ENCODE results near the gene CALD1. TPM values are rescaled to one million over a fixed set of nuclear protein-coding genes. Genes with fewer than 3 reads are reported as not detected.

Gene CALD1
- total RNA-seq, 1 donor from 2014 or later = 1,941 TPM

- Mint-ChIP-seq H3K4me1 (ENCODE audit: low read depth) (peaks cover 85% of the 10 kb centered on the region), H3K9me3 (ENCODE audit: low read depth) (no peaks in the 10 kb centered on the region), H3K27ac (ENCODE audit: unreplicated experiment) (peak overlapping the region; percentile 100), H3K27me3 (ENCODE audit: low read depth) (no peaks in the 10 kb centered on the region), H3K36me3 (ENCODE audit: low read depth) (peaks cover 68% of the 10 kb centered on the region), H3K4me3 (ENCODE audit: unreplicated experiment) (no peak overlapping the region)
- TF ChIP-seq, protein P1, sequence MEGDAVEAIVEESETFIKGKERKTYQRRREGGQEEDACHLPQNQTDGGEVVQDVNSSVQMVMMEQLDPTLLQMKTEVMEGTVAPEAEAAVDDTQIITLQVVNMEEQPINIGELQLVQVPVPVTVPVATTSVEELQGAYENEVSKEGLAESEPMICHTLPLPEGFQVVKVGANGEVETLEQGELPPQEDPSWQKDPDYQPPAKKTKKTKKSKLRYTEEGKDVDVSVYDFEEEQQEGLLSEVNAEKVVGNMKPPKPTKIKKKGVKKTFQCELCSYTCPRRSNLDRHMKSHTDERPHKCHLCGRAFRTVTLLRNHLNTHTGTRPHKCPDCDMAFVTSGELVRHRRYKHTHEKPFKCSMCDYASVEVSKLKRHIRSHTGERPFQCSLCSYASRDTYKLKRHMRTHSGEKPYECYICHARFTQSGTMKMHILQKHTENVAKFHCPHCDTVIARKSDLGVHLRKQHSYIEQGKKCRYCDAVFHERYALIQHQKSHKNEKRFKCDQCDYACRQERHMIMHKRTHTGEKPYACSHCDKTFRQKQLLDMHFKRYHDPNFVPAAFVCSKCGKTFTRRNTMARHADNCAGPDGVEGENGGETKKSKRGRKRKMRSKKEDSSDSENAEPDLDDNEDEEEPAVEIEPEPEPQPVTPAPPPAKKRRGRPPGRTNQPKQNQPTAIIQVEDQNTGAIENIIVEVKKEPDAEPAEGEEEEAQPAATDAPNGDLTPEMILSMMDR (IDR thresholded peaks at IDR 0.05) = no peak
- DNase-seq (ENCODE audit: low spot score) = no peak
These were observed 161.3 kb downstream of the CALD1 start for GRCh38 chr7:134940729-134941128.

DNA sequence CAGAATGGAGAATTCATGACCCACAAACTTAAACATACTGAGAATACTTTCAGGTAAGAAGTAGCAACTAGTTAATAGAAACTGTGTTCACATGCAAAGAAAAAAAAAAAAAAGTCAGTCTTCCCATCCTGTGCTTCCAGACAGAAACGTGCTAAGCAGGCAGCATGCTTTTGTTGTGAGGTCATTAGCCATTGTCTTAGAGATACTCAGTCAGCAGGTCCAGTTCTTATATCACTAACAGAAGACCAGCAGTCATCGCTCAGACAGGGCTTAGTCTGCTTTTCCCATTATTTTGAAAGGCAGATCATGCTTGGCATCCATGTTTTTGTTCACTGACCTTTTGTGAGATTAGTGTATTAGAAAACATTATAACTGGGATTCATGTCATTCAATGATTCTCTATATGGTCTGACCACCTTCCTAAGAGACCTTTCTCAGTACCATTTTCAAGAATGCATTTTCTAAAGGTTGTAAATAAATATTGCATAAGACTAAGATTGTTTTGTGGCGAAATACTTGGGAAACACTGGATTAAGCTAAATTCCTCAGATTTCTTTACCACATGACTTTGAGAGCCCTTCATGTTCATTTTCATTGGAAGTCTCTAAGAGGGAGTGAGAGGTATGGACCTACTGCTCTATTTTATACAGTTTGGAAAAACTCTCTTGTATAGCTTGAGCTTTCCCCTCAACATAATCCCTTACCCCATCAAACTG lies 161.9 kb downstream of the CALD1 start:
- no peak for DNase-seq (ENCODE audit: low spot score)
- H3K27me3 Mint-ChIP-seq (ENCODE audit: low read depth) = no peaks in the 10 kb centered on the region
- TF ChIP-seq, protein P1 (IDR thresholded peaks at IDR 0.05) = no peak
- no peak overlapping the region for H3K4me3 Mint-ChIP-seq (ENCODE audit: unreplicated experiment)
- H3K4me1 Mint-ChIP-seq (ENCODE audit: low read depth) = peaks cover 84% of the 10 kb centered on the region
- H3K27ac Mint-ChIP-seq (ENCODE audit: unreplicated experiment) = peak overlapping the region; percentile 100
- peaks cover 70% of the 10 kb centered on the region for H3K36me3 Mint-ChIP-seq (ENCODE audit: low read depth)
- H3K9me3 Mint-ChIP-seq (ENCODE audit: low read depth) = no peaks in the 10 kb centered on the region

DNA sequence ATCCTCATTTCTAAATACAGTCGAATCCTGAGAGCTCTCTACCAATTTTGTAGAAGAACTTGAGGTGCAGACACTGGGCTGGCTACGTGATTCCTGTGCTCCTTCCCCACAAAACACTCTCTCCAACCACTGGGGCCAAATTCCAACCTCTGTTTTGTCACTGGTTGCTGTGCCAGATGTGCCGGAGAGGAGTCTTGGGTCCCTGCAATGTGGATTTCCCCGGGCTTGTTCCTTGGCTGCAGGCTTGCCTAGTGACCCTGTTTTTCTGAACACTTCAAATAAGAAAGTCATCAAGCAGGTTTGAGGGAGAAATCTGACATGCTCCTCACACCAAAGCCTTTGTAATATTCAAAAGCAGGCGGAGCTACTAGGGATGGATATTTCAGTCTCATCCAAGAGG lies 162.5 kb downstream of the CALD1 start:
- Mint-ChIP-seq H3K4me3 (ENCODE audit: unreplicated experiment) (no peak overlapping the region), H3K4me1 (ENCODE audit: low read depth) (peaks cover 82% of the 10 kb centered on the region), H3K36me3 (ENCODE audit: low read depth) (peaks cover 68% of the 10 kb centered on the region), H3K27ac (ENCODE audit: unreplicated experiment) (peak overlapping the region; percentile 100), H3K27me3 (ENCODE audit: low read depth) (no peaks in the 10 kb centered on the region), H3K9me3 (ENCODE audit: low read depth) (no peaks in the 10 kb centered on the region)
- TF ChIP-seq, protein P1 (IDR thresholded peaks at IDR 0.05) = no peak
- no peak for DNase-seq (ENCODE audit: low spot score)

- H3K27ac Mint-ChIP-seq (ENCODE audit: unreplicated experiment) = peak overlapping the region; percentile 49
- H3K4me3 Mint-ChIP-seq (ENCODE audit: unreplicated experiment) = no peak overlapping the region
- no peak for DNase-seq (ENCODE audit: low spot score)
- H3K9me3 Mint-ChIP-seq (ENCODE audit: low read depth) = no peaks in the 10 kb centered on the region
- H3K27me3 Mint-ChIP-seq (ENCODE audit: low read depth) = no peaks in the 10 kb centered on the region
- TF ChIP-seq, protein P1 (IDR thresholded peaks at IDR 0.05) = no peak
- H3K4me1 Mint-ChIP-seq (ENCODE audit: low read depth) = peaks cover 79% of the 10 kb centered on the region
- peaks cover 70% of the 10 kb centered on the region for H3K36me3 Mint-ChIP-seq (ENCODE audit: low read depth)
These were observed 163.4 kb downstream of the CALD1 start for GRCh38 chr7:134942690-134943466.

DNA sequence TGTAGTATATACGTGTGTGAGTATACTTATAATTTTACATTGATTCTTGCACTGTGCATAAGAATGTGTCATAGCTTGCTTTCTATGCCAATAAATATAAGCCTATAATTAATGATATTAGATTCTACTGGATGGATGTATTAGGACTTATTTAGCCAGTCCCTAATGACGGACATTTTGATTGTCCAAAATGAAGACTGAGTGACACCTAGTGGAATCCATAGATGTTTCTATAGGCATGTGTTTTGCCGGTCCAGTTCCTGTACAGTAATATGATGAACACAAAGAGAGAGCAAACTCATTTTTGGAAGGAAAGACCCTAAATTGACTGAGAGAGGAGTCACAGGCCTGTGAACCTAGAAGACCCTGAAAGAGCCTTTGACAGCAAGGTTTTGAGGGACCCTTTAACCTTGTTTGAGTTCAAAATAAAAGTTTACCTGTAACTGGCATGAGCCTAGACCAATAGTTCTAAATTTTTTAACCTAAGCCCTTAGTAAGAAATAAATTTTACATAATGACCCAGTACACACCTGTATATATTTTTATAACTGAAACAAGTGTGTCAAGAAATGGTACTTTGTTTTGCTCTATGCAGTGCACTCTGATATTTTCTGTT lies 164.5 kb downstream of the CALD1 start:
- DNase-seq (ENCODE audit: low spot score) = no peak
- Mint-ChIP-seq H3K27me3 (ENCODE audit: low read depth) (no peaks in the 10 kb centered on the region), H3K36me3 (ENCODE audit: low read depth) (peaks cover 65% of the 10 kb centered on the region), H3K4me3 (ENCODE audit: unreplicated experiment) (no peak overlapping the region), H3K27ac (ENCODE audit: unreplicated experiment) (peak overlapping the region; percentile 66), H3K4me1 (ENCODE audit: low read depth) (peaks cover 78% of the 10 kb centered on the region), H3K9me3 (ENCODE audit: low read depth) (no peaks in the 10 kb centered on the region)
- TF ChIP-seq, protein P1 (IDR thresholded peaks at IDR 0.05) = peak; percentile 77

All from chondrocyte (in vitro differentiated cells).